ENCODE results near the gene PERCC1.

Gene PERCC1

GRCh38 chr16:1448536-1449116 is 17.7 kb downstream of the PERCC1 start:
- Histone ChIP-seq H3K79me2 (ENCODE audit: control insufficient read depth, low read length) (no peaks in the 10 kb centered on the region), H3K9me3 (ENCODE audit: control insufficient read depth, insufficient read depth, low read length) (no peaks in the 10 kb centered on the region), H3K36me3 (ENCODE audit: control insufficient read depth, low read length) (peaks cover 20% of the 10 kb centered on the region), H3F3A (ENCODE audit: control insufficient read depth, insufficient read depth) (no peaks in the 10 kb centered on the region), H3K4me3 (ENCODE audit: low read length) (no peak overlapping the region), H3K4me1 (ENCODE audit: control insufficient read depth, low read length) (no peaks in the 10 kb centered on the region), H3K27me3 (ENCODE audit: control insufficient read depth, low read length) (no peaks in the 10 kb centered on the region), H4K20me1 (ENCODE audit: control insufficient read depth, insufficient read depth, low read depth, low read length) (no peaks in the 10 kb centered on the region), H3K4me2 (ENCODE audit: low read length) (no peak overlapping the region), H3K27ac (ENCODE audit: low read depth, low read length) (no peak overlapping the region), H3K9me2 (replicated peaks; ENCODE audit: control insufficient read depth, low read length) (no peaks in the 10 kb centered on the region)
- TF ChIP-seq EZH2phosphoT487 (IDR thresholded peaks at IDR 0.05; ENCODE audit: borderline replicate concordance, low read length), result no peak
- TF ChIP-seq, protein P1, sequence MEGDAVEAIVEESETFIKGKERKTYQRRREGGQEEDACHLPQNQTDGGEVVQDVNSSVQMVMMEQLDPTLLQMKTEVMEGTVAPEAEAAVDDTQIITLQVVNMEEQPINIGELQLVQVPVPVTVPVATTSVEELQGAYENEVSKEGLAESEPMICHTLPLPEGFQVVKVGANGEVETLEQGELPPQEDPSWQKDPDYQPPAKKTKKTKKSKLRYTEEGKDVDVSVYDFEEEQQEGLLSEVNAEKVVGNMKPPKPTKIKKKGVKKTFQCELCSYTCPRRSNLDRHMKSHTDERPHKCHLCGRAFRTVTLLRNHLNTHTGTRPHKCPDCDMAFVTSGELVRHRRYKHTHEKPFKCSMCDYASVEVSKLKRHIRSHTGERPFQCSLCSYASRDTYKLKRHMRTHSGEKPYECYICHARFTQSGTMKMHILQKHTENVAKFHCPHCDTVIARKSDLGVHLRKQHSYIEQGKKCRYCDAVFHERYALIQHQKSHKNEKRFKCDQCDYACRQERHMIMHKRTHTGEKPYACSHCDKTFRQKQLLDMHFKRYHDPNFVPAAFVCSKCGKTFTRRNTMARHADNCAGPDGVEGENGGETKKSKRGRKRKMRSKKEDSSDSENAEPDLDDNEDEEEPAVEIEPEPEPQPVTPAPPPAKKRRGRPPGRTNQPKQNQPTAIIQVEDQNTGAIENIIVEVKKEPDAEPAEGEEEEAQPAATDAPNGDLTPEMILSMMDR (IDR thresholded peaks at IDR 0.05; ENCODE audit: low read depth, low read length, poor library complexity, severe bottlenecking), result no peak

DNA sequence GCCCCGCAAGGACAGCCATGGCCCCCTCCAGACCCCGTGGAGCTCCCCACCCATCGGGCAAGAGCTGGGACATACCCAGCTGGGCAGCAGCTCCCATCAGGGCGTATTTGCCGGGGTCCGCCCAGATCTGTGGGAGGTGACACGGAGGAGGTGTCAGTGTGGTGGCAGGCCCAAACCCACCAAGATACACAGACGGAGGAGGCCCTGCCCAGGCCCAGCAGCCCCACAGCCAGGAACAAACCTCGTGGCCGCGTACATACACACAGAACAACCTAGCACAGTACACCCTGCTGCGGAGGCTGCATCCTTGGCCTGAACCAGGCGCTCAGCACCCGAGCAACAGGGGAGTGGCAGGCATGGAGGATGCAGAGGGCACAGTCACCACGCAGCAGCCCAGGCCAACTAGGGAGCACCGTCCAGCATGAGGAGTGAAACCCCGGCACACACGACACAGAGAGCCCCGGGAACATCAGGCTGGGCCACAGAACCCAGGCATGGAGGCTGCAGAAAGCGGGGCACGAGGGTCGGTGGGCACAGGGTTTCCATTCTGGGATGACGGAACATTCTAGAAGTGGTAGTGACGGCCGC is 18.4 kb downstream of the PERCC1 start:
- no peak for TF ChIP-seq EZH2phosphoT487 (IDR thresholded peaks at IDR 0.05; ENCODE audit: borderline replicate concordance, low read length)
- TF ChIP-seq, protein P1 (IDR thresholded peaks at IDR 0.05; ENCODE audit: low read depth, low read length, poor library complexity, severe bottlenecking), result no peak

DNA sequence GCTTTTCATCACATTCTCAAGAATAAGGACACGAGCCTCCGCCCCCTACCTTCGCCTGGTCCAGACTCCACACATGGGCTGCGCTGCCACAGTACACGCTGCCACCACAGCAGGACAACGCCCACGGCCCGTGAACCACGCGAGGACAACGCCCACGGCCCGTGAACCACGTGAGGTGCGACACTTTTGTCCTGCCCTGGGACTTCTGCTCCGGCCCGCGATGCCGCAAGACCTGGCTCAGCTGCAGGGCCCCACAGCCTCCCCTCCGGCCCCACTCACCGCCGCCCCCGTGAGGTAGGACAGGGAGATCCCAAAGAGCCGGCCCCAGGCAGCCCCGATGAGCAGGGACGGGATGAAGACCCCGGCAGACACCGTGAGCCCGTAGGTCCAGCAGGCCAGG is 19.3 kb downstream of the PERCC1 start:
- H4K20me1 ChIP-seq (ENCODE audit: control insufficient read depth, insufficient read depth, low read depth, low read length), result no peaks in the 10 kb centered on the region
- no peaks in the 10 kb centered on the region for H3K79me2 ChIP-seq (ENCODE audit: control insufficient read depth, low read length)
- no peaks in the 10 kb centered on the region for H3K9me2 ChIP-seq (replicated peaks; ENCODE audit: control insufficient read depth, low read length)
- no peaks in the 10 kb centered on the region for H3F3A ChIP-seq (ENCODE audit: control insufficient read depth, insufficient read depth)
- H3K36me3 ChIP-seq (ENCODE audit: control insufficient read depth, low read length), result peaks cover 24% of the 10 kb centered on the region
- H3K9me3 ChIP-seq (ENCODE audit: control insufficient read depth, insufficient read depth, low read length), result no peaks in the 10 kb centered on the region
- no peak overlapping the region for H3K4me3 ChIP-seq (ENCODE audit: low read length)
- H3K4me2 ChIP-seq (ENCODE audit: low read length), result no peak overlapping the region
- TF ChIP-seq, protein P1 (IDR thresholded peaks at IDR 0.05; ENCODE audit: low read depth, low read length, poor library complexity, severe bottlenecking), result peak; percentile 19
- no peak for TF ChIP-seq EZH2phosphoT487 (IDR thresholded peaks at IDR 0.05; ENCODE audit: borderline replicate concordance, low read length)
- no peaks in the 10 kb centered on the region for H3K4me1 ChIP-seq (ENCODE audit: control insufficient read depth, low read length)
- H3K27ac ChIP-seq (ENCODE audit: low read depth, low read length), result no peak overlapping the region
- no peaks in the 10 kb centered on the region for H3K27me3 ChIP-seq (ENCODE audit: control insufficient read depth, low read length)

More for the DNA sequence above, 18.4 kb downstream of the PERCC1 start:
- no peaks in the 10 kb centered on the region for H3K27me3 ChIP-seq (ENCODE audit: control insufficient read depth, low read length)
- no peaks in the 10 kb centered on the region for H4K20me1 ChIP-seq (ENCODE audit: control insufficient read depth, insufficient read depth, low read depth, low read length)
- no peaks in the 10 kb centered on the region for H3K4me1 ChIP-seq (ENCODE audit: control insufficient read depth, low read length)
- H3K79me2 ChIP-seq (ENCODE audit: control insufficient read depth, low read length), result no peaks in the 10 kb centered on the region
- H3K27ac ChIP-seq (ENCODE audit: low read depth, low read length), result no peak overlapping the region
- H3K9me2 ChIP-seq (replicated peaks; ENCODE audit: control insufficient read depth, low read length), result no peaks in the 10 kb centered on the region
- H3K4me2 ChIP-seq (ENCODE audit: low read length), result no peak overlapping the region
- H3F3A ChIP-seq (ENCODE audit: control insufficient read depth, insufficient read depth), result no peaks in the 10 kb centered on the region
- H3K9me3 ChIP-seq (ENCODE audit: control insufficient read depth, insufficient read depth, low read length), result no peaks in the 10 kb centered on the region
- H3K36me3 ChIP-seq (ENCODE audit: control insufficient read depth, low read length), result peaks cover 24% of the 10 kb centered on the region
- no peak overlapping the region for H3K4me3 ChIP-seq (ENCODE audit: low read length)
